HG03571 (cell line): Measurements from ENCODE around the gene PDE5A.

Experiments
- ATAC-seq: cut with Tn5 transposase; IDR thresholded peaks from one replicate; pipeline ENCODE4 v1.9.1; 2021; ENCODE audit not compliant: unreplicated experiment

PDE5A gene

DNA sequence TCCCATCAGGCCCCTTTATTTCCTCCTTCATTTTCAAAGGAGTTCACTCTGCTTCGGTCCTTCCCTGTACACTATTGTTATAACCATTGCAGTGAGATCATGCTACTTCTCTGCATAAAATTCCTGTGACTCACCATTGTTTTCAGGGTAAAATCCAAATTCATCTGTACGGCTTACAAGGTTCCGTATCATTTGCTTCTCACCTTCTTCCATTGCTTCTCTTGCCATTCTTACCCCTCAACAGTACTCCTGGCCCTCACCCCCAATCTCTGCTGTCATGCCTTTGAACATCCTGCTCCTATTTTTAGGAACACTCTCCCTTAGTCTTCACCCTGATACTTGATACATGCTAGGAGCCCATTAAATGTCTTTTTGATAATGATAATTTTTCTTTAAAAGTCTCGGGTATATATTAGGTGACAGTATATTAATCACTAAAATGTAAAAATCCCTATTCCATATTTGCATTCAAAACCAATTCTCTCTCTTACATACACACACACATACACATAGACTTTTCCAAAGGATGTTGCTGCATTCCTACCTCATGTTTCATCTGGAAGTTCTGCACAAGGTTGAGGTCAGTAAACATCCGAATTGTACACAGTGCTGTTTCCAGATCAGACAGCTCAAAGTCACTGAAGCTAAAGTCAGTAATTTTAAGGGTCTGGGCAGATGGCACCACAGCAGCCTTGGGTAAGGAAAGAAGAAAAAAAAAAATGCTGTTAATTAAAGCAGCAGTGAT lies 103.4 kb downstream of the PDE5A start:
- ATAC-seq, result no peak

DNA sequence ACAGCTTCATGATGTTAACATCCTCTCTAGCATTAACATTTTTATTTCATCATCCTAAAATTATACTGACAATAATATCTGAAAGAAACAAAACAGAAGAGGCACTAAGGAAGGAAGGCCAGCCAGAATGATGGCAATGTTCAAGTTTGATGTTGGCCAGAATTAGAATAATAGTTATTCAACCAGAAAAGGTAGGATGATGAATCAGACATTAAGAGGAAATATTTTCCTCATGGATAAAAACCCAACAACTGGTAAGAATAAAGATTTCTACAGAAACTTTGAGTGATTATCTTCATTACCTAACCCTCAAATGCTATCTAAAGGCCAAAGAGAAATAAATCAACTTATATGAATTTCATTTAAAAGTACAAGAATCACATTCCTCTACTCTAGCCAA lies 105.2 kb downstream of the PDE5A start:
- no peak for ATAC-seq

- ATAC-seq, result no peak
These were observed 107.3 kb downstream of the PDE5A start for GRCh38 chr4:119521268-119521667.

GRCh38 chr4:119518915-119519410 lies 109.6 kb downstream of the PDE5A start:
- ATAC-seq, result no peak

GRCh38 chr4:119518230-119518892 lies 110.2 kb downstream of the PDE5A start:
- no peak for ATAC-seq

DNA sequence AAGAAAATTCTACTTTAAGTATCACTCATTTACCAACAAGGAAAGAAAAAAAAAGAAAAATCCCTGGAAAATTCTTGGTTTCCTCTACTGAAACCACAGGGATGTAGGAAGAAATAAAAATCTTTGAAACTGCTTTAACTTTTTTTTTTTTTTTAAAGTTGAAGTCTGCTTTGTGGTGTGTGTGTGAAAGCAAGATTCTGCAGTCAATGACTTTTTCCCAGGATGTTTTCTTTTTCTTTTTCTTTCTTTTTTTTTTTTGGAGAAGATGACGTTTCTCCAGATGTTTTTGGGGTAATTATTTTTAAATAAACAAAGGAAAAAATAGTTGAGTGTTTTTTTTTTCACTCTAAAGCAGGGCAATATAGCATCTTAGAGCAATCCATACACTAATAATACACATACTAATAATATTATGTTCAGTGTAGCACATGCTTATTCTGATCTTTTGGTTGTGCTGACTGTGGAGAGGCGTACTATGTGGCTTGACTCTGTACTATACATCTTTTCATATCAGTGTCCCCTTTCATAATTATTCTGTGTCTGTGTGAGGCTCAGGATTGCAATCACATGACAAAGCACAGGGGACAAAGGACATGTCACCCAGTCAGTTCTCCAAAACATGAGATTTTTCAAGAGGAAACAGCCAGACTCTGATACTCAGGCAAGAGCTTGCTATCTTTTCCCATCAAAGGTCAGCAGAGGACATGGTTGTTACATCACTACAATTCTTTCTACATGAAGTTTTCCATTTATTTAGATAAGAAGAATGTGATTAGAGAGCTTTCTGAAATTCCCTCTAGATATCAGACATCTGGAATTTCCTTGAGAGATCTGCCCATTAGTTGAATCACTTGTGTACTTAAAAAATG lies 111.0 kb downstream of the PDE5A start:
- ATAC-seq, result no peak

- ATAC-seq, result no peak
These were observed 116.2 kb downstream of the PDE5A start for GRCh38 chr4:119512398-119512797.

- no peak for ATAC-seq
These were observed 118.0 kb downstream of the PDE5A start for GRCh38 chr4:119510395-119511149.

- no peak for ATAC-seq
These were observed 120.3 kb downstream of the PDE5A start for GRCh38 chr4:119508281-119508680.

DNA sequence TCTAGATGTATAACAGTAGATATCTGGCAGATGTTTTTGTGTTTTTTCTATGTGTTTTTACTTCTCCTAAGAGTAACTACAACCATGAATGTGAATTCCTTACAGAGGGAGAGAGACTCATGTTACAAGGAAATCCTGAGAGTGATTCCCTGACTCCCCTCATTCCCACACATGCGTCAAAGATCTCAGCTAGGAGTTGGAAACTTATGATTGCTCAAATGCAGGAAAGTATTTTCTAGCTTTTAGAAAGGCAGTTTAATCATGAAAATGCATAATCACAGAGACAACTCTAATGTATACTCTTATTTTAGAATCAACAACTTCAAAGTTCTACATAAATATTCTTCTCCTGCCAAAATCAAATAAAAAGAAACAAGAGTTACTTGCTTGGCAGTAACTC lies 121.8 kb downstream of the PDE5A start:
- no peak for ATAC-seq

- no peak for ATAC-seq
These were observed 124.0 kb downstream of the PDE5A start for GRCh38 chr4:119504616-119505015.

DNA sequence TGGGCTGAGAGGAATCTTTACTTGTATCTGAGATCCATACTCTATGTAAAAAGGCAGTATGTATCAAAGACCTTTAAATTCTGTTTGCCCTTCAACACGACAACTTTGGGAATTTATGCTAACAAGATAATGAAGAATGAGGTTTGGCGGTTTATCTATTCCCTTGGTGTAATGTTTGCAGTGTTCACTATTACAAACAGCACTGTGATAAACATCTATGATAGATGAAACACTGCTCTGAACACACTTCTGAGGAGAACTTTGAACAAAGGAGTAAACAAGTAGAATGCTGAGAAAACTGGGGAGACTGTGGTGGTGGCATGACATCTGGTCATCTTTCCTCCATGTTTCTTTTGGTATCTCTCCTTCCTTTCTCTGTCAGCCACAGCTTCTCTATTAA lies 126.9 kb downstream of the PDE5A start:
- ATAC-seq, result no peak

- no peak for ATAC-seq
These were observed 130.1 kb downstream of the PDE5A start for GRCh38 chr4:119498527-119498926.

DNA sequence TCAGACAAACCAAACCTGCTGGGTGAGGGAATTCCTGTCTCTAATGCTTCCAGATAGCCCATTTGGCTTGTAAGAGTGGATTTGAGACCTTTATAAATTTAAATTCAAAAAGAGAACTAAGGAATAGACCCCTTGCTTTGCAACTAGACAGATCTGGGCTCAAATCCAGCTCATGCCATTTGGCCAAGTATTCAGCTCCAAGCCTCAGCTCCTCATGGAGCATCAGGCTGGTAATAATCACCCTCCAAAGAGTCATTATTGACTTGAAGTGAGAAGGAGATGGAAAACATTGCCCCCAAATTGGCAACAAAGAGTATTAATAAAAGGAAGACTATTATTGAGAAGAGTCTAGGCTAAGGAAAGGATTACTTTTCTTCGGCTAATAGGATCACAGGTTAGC lies 134.7 kb downstream of the PDE5A start:
- no peak for ATAC-seq

GRCh38 chr4:119493419-119493818 lies 135.2 kb downstream of the PDE5A start:
- no peak for ATAC-seq

GRCh38 chr4:119490335-119490734 lies 138.3 kb downstream of the PDE5A start:
- no peak for ATAC-seq

DNA sequence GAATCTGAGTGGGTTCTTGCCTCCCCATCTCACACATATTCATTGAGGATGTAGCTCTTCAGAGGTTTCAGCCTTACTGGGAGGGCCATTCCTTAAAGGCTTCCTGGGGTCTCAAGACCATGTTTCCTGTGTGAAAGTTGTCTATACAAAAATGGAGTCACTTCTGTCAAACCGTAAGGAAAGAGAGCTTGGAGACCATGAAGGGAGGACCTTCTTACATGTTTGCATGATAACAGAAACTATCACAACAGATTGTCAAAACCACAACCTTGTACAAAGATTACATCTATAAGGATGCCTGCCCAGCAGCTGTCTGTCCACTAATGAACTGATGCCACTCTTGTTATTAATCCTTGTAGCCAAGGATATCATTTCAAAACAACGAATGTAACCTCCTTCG lies 139.3 kb downstream of the PDE5A start:
- ATAC-seq, result no peak

DNA sequence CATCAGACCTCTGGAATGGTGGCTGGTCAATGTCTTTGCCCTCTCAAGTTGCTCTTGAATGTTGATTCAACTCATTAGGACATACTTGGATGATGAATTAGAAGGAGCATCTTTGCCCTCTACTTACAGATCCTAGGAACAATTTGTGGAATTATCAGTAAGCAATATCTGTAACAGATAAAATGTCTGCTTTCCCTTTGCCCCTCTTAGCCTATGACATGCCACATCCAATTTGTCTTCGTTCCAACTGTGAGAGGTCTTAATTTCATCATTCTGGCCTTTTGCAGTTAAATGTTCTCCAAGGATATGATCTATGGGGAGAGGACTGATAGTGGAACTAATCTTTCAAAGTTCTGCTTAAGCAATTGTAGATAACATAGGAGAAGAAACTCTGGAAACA lies 148.3 kb downstream of the PDE5A start:
- no peak for ATAC-seq

- no peak for ATAC-seq
These were observed 148.8 kb downstream of the PDE5A start for GRCh38 chr4:119479835-119480234.

DNA sequence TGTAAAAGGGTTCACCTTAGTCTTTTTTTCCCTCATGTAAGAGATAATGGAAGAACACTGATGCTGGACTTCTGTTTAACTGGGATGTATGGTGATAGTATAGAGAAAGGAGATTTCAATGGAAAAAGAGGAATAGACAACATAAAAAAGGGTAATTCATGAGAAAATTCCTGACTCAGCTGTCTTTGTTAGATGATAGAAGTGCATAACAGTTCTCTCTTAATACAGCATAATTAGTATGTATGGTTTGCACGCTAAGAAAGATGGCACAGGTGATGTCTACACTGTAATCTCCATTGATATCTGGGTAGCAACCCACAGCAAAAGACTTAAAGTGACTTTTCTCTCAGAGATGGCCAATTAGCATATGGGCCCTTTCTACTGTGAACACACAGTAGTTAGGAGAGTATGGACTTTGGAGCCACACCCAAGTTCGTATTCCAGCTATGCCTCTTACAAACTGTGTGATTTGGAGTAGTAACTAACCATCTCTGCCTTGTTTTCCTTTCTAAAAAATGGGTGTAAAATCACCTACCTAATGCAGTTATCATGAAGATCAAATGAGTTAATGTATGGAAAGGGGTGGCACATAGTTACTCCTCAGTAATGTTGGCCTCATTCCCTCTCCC lies 149.3 kb downstream of the PDE5A start:
- no peak for ATAC-seq
